Superior temporal gyrus (tissue), 1 donor: ENCODE data around the gene SIRT2.
"Not testable (repeated sequence)": the region's sequence is repeated elsewhere in the genome, so short reads cannot be mapped to it uniquely, and the experiment has no call there.

Experiments
- DNase-seq: peaks from one replicate; pipeline ENCODE4 v3.0.0-alpha.2; 2016; ENCODE audit errors: extremely low spot score

The SIRT2 gene

DNA sequence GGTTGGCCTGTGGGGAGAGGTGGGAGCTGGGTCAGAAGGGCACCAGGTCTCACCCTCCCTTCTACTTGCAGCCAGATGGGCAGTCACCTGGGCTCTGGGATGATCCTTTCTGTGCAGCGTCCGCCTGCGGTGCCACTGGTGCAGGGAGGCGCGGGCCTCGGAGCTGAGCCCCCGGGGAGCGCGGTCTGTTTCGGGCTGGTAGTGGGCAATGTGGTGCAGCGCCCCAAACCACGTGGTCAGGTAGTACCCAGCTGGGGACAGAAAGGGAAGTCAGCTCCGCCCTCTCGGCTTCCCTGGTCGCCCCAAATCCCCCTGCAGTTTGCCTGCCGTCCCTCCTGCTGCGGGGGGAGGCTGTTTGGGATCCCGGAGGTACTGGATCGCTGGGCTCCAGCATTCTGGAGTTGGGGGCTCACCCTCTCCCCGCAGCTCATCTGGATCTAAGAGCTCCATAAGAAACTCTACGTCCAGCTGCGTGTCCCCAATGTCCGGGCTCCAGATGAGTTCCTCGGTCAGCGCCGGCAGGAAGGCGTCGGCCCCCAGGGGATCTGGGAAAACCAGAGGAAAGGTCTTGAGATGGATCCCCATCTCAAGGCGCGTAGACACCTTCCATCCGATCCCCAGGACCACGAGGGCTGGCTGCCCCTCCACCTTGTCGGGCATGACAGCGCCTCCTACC, 30.1 kb downstream of the SIRT2 start:
- DNase-seq = no peak

DNA sequence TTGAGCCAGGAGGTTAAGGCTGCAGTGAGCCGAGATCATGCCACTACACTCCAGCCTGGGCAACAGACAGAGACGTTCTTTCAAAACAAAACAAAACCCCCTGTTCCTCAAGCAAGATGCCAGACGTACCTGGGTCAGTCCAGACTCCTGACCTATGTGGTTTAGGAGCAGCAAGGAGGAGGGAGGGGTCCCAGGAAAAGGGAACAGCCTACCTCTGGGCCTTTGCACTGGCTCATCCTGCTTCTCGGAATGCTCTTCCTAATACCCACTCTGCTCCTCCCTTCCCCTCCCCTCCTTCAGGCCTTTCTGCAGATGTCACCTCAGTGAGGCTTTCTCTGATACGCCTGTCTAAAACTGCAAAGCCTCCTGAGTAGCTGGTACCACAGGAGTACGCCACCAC, 30.9 kb downstream of the SIRT2 start:
- DNase-seq = no peak

DNA sequence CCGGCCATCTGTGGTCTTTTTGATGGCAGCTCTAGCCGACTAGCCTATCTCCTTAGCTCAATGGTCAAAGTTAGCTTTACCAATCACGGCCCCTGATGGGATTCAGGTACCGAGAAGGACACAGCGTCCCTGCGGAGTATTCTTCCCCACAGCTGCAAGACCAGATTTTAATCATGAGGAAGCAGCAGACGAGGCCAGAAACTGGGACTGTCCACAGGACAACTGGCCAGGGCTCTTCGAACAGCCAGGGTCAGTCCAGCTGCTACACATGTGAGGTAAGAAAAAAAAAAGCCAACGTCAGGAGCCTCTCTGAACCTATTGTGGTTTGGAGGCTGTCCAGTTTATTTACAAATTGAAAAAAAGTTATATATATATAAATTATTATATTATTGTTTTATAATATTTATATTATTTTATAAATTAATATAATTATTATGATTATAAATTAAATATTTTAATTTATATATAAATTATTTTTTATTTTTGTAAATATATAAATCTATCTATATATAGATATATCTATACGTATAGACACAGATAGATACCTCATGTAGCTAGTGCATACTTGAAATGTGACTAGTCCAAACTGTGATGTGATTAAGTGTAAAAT, 32.1 kb downstream of the SIRT2 start:
- no peak for DNase-seq

DNA sequence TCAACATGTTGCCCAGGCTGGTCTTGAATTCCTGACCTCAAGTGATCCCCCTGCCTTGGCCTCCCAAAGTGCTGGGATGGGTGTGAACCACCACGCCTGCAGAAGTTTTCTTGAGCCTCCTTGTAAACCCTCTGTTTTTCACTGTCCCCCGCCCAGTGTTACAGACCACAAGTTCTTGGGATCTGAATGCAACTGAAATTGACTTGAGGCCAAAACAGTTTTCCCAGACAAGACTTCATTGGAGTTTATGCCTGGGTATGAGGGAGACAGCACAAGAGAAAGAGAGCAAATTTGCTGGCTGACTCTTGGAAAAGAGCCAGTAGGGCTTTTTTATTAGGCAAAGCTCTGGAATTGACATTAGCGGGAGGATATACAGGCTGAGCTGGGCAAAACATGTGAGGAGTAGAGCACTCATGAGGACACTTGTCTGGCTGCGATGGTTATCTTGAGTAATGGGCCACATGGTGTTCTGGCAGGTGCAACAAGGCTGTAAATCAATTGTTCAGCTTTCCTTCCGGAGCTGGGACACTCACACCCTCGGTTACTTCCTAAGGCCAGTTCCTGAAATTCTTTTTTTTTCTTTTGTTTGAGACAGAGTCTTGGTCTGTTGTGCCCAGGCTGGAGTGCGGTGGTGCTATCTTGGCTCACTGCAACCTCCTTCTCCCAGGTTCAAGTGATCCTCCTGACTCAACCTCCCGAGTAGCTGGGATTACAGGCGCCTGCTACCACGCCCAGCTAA, 36.9 kb downstream of the SIRT2 start:
- DNase-seq = no peak

DNA sequence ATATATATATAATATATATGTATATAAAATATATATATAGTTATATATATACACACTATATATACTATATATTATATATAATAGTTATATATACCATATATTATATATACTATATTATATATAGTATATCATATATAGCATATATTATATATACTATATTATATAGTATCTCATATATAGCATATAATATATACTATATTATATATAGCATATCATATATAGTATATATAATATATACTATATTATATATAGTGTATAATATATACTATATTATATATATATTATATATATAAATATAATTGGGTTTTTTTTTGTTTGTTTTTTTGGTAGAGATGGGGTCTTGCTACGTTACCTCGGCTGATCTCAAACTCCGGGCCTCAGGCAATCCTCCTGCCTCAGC, 38.0 kb downstream of the SIRT2 start:
- DNase-seq = no peak

DNA sequence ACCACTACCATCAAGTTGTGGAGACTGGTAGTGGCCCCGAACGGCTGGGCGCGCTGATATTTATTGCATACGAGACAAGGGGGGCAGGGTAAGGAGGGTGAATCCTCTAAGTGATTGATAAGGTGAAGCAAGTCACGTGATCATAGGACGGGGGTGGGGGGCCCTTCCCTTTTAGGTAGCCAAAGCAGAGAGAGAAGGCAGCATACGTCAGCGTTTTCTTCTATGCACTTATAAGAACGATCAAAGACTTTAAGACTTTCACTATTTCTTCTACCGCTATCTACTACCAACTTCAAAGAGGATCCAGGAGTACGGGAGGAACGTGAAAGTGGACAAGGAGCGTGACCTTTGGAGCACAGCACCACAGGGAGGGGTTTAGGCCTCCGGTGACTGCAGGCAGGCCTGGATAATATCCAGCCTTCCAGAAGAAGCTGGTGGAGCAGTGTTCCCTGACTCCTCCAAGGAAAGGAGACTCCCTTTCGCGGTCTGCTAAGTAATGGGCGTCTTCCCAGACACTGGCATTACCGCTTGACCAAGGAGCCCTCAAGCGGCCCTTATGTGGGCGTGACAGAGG, 39.7 kb downstream of the SIRT2 start:
- not testable (repeated sequence) for DNase-seq

DNA sequence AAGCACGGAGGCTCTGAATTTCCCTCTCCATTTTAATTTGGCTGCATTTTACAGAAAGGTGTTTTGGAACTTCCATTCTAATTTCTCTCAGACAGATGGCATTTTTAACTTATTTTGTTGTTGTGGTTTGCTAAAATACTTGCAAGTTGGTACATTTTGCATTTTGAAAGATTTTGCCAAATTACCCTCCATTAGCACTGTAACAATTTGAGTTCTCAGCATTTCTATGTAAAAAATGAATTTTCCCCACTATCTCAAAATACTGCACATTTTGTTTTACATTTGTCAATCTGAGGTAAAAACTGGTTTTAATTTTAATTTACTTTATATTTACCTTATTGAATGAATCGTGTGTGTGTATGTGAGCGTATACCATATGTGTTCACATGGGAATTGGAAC, 42.6 kb downstream of the SIRT2 start:
- no peak for DNase-seq

DNA sequence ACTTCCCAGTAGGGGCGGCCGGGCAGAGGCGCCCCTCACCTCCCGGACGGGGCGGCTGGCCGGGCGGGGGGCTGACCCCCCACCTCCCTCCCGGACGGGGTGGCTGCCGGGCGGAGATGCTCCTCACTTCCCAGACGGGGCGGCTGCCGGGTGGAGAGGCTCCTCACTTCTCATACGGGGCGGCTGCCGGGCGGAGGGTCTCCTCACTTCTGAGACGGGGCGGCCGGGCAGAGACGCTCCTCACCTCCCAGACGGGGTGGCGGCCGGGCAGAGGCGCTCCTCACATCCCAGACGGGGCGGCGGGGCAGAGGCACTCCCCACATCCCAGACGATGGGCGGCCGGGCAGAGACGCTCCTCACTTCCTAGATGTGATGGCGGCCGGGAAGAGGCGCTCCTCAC, 43.7 kb downstream of the SIRT2 start:
- DNase-seq = not testable (repeated sequence)

DNA sequence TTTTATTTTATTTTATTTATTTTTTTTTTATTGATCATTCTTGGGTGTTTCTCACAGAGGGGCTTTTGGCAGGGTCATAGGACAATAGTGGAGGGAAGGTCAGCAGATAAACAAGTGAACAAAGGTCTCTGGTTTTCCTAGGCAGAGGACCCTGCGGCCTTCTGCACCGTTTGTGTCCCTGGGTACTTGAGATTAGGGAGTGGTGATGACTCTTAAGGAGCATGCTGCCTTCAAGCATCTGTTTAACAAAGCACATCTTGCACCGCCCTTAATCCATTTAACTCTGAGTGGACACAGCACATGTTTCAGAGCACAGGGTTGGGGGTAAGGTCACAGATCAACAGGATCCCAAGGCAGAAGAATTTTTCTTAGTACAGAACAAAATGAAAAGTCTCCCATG, 44.5 kb downstream of the SIRT2 start:
- DNase-seq = not testable (repeated sequence)

DNA sequence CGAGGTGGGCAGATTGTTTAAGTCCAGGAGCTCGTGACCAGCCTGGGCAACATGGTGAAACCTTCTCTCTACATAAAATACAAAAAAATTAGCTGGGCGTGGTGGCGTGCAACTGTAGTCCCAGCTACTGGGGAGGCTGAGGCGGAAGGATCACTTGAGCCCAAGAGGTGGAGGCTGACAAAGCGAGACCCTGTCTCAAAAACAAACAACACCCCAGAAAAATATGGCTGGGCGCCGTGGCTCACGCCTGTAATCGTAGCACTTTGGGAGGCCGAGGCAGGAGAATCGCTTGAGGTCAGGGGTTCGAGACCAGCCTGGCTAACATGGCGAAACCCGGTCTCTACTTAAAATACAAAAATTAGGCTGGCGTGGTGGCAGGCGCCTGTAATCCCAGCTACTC, 46.2 kb downstream of the SIRT2 start:
- no peak for DNase-seq

DNA sequence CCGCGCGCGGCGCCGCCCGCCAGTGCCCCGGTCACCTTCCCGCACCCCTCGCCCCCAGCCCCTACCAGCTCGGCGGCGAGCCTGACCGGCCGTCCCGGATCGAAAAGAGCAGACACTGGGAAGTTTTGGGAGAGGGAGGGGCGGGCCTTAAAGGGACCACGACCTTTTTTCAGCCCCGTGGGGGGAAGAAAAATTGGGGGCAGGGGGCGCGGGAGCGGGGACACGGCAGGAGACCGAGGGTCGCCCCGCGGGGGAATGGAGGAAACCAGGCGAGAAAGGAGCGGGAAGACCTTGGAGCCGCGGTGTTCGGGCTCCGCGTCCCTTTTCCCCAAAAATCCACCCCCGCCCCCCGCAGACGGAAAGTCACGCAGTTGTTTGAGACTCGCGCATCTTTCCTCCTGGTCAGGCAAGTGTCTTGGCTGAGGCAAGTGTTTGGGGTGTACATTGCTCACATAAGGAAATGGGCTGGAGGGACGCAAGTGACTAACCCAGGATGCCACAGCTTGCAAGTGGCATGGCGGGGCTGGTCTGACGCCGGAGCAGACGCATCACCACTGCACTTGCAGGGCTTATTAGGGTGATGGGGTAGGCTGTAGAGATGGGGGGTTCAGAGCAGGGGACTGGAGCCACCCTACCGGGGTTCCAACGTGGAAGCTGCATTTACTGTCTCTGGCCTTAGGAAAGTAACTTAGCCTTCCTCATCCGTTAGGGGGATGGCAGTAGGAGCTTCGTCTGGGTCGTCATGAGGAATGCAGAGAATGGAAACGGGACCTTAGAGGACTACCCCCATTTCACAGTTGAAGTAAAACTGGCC, 47.0 kb downstream of the SIRT2 start:
- DNase-seq = peak; percentile 18

DNA sequence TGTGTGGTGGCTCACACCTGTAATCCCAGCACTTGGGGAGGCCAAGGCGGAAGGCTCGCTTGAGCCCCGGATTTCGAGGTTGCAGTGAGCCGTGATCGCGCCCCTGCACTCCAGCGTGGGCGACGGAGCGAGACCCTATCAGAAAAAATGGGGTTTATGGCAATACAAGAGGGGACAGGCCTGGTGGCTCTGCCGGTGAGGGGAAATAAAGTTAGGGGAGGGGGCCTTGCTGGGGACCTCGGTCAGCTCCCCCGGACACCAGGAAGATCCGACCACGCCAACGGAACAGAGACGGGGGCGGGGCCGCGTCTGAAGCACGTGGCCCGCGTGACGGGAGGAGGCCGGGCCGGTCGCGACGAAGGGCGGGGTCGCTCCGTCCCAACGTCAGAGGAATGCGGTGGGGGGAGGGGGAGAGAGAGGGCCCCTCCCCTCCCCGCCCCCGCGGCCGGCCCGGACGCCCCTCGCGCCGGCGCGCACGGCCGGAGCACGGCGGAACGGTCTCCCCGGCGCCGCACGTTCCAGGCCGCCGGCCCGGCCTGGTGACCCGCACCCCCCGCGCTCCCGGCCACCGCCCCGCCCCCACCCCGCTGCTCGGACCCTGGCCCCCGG, 47.7 kb downstream of the SIRT2 start:
- DNase-seq = peak; percentile 89

DNA sequence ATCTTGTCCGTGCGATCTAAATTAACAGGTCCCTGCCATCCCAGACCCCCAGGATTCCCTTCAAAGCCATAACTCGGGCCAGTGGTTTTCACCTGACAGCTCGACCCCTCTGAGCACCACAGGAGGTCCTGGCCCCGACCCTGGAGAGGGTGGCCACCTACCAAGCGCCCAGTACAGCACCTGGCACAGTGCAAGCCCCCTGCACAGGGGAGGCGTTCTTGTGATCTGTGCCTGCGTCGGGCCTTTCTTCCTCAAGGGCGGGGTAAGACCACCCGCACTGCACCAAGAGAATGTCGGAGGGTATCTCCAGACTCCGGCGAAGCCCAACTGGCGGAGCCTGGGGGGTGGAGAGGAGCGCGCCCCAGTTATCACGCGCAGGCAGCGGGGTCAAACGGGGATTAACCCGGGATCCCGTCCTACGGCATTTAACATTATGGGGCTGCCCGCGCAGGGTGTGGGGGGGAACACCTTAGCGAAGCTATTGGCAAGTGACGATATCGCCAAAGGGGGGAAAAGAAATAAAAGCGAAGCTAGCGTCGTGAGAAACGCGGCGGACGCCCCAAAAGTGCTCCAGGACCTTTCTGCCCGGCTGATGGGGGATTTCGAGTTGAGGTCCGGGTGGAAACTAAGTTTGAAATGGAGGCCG, 48.3 kb downstream of the SIRT2 start:
- DNase-seq = no peak

DNA sequence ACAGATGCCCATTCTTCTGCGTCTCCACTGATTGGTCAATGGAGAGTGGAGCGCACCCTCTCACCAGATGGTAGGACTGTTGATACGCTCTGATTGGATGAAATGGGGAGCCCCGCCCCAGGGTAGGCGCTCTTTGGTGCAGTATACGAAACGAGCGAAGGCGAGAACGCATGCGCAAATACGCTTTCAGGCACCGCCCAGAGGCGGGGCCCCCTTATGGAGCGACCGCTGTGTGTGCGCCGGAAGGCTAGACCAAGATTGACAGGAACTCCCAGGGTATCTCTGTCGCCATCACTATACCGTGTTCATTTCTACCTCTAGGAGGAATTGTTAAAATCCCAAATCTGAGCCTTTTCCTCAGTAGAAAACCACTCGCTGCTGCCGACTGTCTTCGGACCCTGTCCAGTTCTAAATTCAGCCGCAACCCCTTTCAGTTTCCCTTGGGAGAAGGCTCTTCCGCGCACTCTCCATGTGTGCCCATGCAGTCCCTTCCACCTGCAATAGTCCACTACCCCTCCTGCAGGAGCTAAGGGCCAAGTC, 48.9 kb downstream of the SIRT2 start:
- DNase-seq = peak; percentile 100

DNA sequence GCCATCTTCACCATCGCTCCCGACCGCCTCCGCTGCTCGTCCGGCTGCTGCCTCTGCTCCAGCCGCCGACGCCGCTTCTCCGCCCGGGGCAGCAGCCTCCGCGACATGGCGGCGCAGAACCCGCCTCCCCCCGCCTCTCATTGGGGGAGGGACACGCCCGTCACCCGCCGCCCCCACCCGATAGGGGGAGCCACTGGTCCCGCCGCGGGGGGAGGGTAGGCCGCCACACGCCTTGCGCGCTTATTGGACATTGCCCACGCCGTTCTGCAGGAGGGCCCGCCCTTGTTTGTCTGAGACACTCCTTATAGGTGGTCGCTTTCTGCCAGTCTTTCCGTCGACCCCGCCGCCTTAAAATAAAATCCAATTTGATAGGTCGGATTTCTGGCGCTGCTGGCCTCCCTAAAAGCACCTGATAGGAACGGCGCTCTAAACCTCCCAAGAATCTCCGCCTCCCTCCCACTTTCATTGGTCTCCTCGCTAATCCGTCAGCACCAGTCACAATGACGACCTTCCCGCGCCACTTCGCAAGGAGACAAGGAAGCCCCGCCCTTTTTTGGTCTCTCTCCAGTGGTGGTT, 49.5 kb downstream of the SIRT2 start, which contains the start of gene HNRNPL:
TSS of gene HNRNPL (minus strand) at position 127 of the 576 bp plus-strand sequence. CDS start at position 107, 20 bp downstream.
- no peak for DNase-seq

DNA sequence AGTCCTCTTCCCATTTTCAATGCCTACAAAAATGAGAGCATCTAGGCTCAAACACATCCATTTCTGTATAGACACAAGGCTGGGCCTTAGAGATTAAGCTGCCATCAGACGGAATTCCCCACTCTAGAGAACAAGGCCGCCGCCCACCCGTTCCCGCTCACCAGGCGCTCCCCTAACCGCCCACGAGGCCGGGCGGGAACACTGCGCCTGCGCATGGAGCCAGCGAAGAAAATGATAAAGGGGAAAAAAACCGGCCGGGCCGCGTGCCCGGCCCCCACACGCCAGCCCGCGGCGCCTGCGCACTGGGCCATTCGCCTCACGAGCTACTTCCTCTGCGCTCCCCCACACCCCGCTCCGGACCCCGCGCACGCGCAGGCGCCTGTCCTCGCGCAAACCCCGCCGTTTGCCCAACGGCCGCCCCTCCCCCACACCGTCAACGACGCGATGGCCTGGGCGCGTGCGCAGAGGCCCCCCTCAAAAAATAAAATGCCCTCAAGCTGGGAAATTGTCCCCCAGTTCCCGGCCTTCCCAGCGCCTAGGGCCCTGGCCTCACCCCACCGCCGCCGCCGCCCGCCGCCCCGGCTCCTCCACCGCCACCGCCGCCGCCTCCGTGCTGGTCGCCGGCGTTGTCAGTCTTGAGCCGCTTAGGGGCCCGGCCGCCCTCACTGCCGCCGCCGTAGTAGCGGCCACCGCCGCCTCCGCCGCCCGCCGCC, 50.1 kb downstream of the SIRT2 start:
- peak; percentile 96 for DNase-seq

DNA sequence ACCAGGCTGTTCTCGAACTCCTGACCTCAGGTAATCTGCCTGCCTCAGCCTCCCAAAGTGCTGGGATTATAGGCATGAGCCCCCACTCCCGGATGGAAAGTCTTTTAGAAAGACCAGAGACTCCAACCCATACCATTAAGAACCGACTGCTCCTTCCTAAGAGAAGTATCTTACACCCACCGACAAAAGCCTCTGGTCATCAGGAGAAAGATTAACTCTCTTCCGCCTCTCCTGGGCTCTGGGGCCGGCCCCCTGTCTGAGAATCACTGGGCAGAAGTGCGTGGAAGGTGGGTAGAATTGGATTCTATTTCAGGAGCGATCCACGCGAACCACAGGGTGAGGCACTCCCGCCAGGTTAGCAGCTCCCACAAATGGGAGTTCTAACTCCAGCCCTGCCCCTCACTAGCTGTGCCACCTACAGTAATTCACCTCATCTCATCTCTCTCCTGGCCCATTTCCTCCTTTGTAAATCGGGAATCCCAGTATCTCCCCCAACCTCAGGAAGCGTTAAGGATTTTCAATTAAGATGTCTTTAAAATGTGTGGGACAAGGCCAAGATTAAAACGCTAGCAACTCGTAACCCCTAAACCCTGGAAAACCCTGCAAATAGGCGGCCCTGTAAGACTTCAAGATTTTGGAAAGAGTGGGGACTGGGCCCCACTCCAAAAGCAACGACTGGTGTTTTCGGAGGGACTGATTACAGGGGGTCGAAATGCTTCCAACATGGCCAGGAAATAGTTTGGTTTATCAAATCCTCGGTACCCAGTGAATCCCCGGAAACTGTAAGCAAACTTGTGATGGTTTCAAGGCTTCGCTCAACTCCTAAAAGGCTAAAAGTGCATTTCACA, 50.9 kb downstream of the SIRT2 start:
- no peak for DNase-seq

DNA sequence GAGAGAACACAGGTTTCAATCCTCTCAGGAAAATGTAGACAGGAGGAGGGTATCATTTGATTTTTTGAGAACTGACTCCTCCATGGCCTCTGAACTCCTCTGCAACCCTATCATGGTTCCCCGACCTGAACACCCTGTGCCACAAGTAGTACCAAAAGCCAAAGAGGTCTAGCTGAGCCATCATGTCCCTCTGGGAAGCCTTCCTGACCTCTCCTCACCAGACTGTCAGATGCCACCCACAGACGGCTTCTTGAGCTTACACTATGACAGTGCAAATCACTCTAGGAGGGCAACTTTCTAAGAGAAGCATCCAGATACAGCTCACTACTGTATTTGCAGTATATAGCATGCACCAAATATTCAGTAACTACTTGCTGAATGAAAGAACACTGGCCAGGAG, 53.3 kb downstream of the SIRT2 start:
- no peak for DNase-seq
